Ovary (tissue), 3 donors: ENCODE measurements around the gene AP3S2.

ENCODE experiments used
- CTCF ChIP-seq, 3 donors: fragments of 450-650 bp in 2 of 3; fragments of 200-600 bp in 1 of 3; IDR thresholded peaks; one replicate each; pipeline versions ENCODE4 v1.5.1 to v1.8.0; 2016 to 2022; ENCODE audit warnings: antibody characterized with exemption in 3 of 3, mild to moderate bottlenecking in 1 of 3
- EP300 ChIP-seq: sonication (generic); formaldehyde crosslinking; IDR thresholded peaks from one replicate; pipeline ENCODE4 v1.6.1; 2017; ENCODE audit warnings: antibody characterized with exemption
- donor health status: DM: no; HTN: no; CAD: no.

- TF ChIP-seq CTCF (IDR thresholded peaks at IDR 0.05) (no peak), EP300 (no peak)
Measured at GRCh38 chr15:89837830-89838178, 56.0 kb downstream of the AP3S2 start.
